Adrenal gland (tissue), 5 donors: ENCODE measurements around the gene BCAS3.

Experiments
- CTCF ChIP-seq, 6 experiments: fragments of 450-650 bp in 4 of 6; fragments of 200-600 bp in 2 of 6; sonication (generic) in 1 of 6; IDR thresholded peaks; 1 replicate in 5 of 6; 2 replicates in 1 of 6; pipeline versions ENCODE4 v1.5.1 to v1.8.0; 2016 to 2021; ENCODE audit warnings: antibody characterized with exemption in 6 of 6, mild to moderate bottlenecking in 2 of 6, moderate library complexity in 1 of 6
- POLR2A ChIP-seq, 2 donors: fragments of 450-650 bp; IDR thresholded peaks; one replicate each; pipeline ENCODE4 v1.6.1; 2017; ENCODE audit warnings: antibody characterized with exemption in 2 of 2, mild to moderate bottlenecking in 2 of 2, moderate library complexity in 1 of 2
- donor health status: DM: no; HTN: no; CAD: no.

GRCh38 chr17:60960398-60961065 is 282.9 kb downstream of the BCAS3 start:
- no peak for TF ChIP-seq CTCF (IDR thresholded peaks at IDR 0.05)
- TF ChIP-seq POLR2A (IDR thresholded peaks at IDR 0.05), result no peak
